H1 (cell line): Measurements from ENCODE around the gene WIPF3.

Experiments used
- EP300 ChIP-seq, 2 experiments: IDR thresholded peaks; 1 replicate in 1 of 2; 2 replicates in 1 of 2; pipeline ENCODE4 v1.6.1; 2011 to 2012; ENCODE audit warnings: low read depth in 2 of 2, low read length in 2 of 2, mild to moderate bottlenecking in 2 of 2, borderline replicate concordance in 1 of 2, inconsistent platforms in 1 of 2, moderate library complexity in 1 of 2
- GTF2F1 ChIP-seq: IDR thresholded peaks from 2 replicates; pipeline ENCODE4 v1.6.1; 2012; ENCODE audit warnings: low read depth, low read length, improper control_type of control experiment, borderline replicate concordance
- KDM1A ChIP-seq: fragments of 200-600, 300-600 bp; sonication (generic); IDR thresholded peaks from 2 replicates; pipeline ENCODE4 v1.7.1; 2016; ENCODE audit warnings: mild to moderate bottlenecking, low read length, borderline replicate concordance
- POLR2AphosphoS5 ChIP-seq: IDR thresholded peaks from 2 replicates; pipeline ENCODE4 v1.6.1; 2011; ENCODE audit warnings: low read depth, low read length
- RFX5 ChIP-seq: IDR thresholded peaks from 2 replicates; pipeline ENCODE4 v1.6.1; 2011; ENCODE audit warnings: low read depth, low read length, improper control_type of control experiment, borderline replicate concordance
- SIN3A ChIP-seq, 2 experiments: IDR thresholded peaks in 1 of 2; conservative IDR thresholded peaks in 1 of 2; 2 replicates each; pipeline ENCODE4 v1.6.1; 2011 to 2012; ENCODE audit warnings: low read length in 2 of 2, improper control_type of control experiment in 1 of 2, low read depth in 1 of 2, mild to moderate bottlenecking in 1 of 2
- SIRT6 ChIP-seq: IDR thresholded peaks from one replicate; pipeline ENCODE4 v1.7.1; 2012; ENCODE audit warnings: low read length, inconsistent platforms
- TAF7 ChIP-seq: optimal IDR thresholded peaks from 2 replicates; pipeline ENCODE3; 2011; ENCODE audit warnings: low read depth, mild to moderate bottlenecking, inconsistent platforms, low read length, moderate library complexity, borderline replicate concordance
- USF2 ChIP-seq: IDR thresholded peaks from 2 replicates; pipeline ENCODE4 v1.6.1; 2011; ENCODE audit warnings: low read length, improper control_type of control experiment
- TF ChIP-seq, protein P1 (sequence below), 3 experiments: IDR thresholded peaks; 1 replicate in 2 of 3; 2 replicates in 1 of 3; pipeline versions ENCODE4 v1.5.1 to v1.6.1; 2011; ENCODE audit warnings: low read length in 3 of 3, mild to moderate bottlenecking in 3 of 3, inconsistent platforms in 2 of 3, low read depth in 1 of 3, moderate library complexity in 1 of 3; ENCODE audit not compliant: insufficient read depth in 1 of 3; ENCODE audit errors: control extremely low read depth in 1 of 3
- TF ChIP-seq, protein P2 (sequence below): fragments of 300-600 bp; sonication (generic); IDR thresholded peaks from 2 replicates; pipeline ENCODE4 v1.7.1; 2012; ENCODE audit warnings: low read length, moderate library complexity, mild to moderate bottlenecking, inconsistent platforms; ENCODE audit not compliant: insufficient replicate concordance
- TF ChIP-seq, protein P3 (sequence below): IDR thresholded peaks from 2 replicates; pipeline ENCODE4 v1.6.1; 2011; ENCODE audit warnings: low read depth, mild to moderate bottlenecking, low read length; ENCODE audit not compliant: insufficient read depth

DNA sequence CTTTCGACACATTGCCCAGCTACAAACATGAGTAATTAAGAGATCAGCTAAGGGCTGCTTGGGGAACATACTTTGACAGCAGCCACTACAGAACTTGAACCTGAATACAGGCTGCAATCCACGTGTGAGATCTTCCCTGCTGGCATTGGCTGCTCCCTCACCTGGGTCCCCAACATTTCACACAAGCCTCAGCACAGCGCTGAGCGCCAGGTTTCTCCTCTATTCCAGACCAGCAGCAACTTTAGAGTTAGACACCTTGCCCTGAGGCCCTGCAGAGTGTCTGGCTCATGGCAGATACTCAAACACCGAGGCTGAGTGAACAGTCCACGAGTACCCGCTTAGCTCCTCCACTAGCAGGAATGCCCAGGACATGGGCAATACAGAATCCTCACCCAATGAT is 1.3 kb upstream of the WIPF3 start:
- TF ChIP-seq GTF2F1 (no peak), SIRT6 (no peak), POLR2AphosphoS5 (no peak), USF2 (no peak), EP300 (IDR thresholded peaks at IDR 0.05; ENCODE audit: borderline replicate concordance in 1 of 2, low read depth in 2 of 2, low read length in 2 of 2) (no peak), SIN3A (conservative IDR thresholded peaks at IDR 0.05 in 1 of 2, IDR thresholded peaks at IDR 0.05 in 1 of 2; ENCODE audit: low read depth in 1 of 2, low read length in 2 of 2) (no peak), KDM1A (no peak), RFX5 (no peak), TAF7 (no peak)
- TF ChIP-seq, protein P1, sequence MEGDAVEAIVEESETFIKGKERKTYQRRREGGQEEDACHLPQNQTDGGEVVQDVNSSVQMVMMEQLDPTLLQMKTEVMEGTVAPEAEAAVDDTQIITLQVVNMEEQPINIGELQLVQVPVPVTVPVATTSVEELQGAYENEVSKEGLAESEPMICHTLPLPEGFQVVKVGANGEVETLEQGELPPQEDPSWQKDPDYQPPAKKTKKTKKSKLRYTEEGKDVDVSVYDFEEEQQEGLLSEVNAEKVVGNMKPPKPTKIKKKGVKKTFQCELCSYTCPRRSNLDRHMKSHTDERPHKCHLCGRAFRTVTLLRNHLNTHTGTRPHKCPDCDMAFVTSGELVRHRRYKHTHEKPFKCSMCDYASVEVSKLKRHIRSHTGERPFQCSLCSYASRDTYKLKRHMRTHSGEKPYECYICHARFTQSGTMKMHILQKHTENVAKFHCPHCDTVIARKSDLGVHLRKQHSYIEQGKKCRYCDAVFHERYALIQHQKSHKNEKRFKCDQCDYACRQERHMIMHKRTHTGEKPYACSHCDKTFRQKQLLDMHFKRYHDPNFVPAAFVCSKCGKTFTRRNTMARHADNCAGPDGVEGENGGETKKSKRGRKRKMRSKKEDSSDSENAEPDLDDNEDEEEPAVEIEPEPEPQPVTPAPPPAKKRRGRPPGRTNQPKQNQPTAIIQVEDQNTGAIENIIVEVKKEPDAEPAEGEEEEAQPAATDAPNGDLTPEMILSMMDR (IDR thresholded peaks at IDR 0.05; ENCODE audit: control extremely low read depth in 1 of 3, insufficient read depth in 1 of 3, low read depth in 1 of 3, low read length in 3 of 3): no peak
- TF ChIP-seq, protein P2, sequence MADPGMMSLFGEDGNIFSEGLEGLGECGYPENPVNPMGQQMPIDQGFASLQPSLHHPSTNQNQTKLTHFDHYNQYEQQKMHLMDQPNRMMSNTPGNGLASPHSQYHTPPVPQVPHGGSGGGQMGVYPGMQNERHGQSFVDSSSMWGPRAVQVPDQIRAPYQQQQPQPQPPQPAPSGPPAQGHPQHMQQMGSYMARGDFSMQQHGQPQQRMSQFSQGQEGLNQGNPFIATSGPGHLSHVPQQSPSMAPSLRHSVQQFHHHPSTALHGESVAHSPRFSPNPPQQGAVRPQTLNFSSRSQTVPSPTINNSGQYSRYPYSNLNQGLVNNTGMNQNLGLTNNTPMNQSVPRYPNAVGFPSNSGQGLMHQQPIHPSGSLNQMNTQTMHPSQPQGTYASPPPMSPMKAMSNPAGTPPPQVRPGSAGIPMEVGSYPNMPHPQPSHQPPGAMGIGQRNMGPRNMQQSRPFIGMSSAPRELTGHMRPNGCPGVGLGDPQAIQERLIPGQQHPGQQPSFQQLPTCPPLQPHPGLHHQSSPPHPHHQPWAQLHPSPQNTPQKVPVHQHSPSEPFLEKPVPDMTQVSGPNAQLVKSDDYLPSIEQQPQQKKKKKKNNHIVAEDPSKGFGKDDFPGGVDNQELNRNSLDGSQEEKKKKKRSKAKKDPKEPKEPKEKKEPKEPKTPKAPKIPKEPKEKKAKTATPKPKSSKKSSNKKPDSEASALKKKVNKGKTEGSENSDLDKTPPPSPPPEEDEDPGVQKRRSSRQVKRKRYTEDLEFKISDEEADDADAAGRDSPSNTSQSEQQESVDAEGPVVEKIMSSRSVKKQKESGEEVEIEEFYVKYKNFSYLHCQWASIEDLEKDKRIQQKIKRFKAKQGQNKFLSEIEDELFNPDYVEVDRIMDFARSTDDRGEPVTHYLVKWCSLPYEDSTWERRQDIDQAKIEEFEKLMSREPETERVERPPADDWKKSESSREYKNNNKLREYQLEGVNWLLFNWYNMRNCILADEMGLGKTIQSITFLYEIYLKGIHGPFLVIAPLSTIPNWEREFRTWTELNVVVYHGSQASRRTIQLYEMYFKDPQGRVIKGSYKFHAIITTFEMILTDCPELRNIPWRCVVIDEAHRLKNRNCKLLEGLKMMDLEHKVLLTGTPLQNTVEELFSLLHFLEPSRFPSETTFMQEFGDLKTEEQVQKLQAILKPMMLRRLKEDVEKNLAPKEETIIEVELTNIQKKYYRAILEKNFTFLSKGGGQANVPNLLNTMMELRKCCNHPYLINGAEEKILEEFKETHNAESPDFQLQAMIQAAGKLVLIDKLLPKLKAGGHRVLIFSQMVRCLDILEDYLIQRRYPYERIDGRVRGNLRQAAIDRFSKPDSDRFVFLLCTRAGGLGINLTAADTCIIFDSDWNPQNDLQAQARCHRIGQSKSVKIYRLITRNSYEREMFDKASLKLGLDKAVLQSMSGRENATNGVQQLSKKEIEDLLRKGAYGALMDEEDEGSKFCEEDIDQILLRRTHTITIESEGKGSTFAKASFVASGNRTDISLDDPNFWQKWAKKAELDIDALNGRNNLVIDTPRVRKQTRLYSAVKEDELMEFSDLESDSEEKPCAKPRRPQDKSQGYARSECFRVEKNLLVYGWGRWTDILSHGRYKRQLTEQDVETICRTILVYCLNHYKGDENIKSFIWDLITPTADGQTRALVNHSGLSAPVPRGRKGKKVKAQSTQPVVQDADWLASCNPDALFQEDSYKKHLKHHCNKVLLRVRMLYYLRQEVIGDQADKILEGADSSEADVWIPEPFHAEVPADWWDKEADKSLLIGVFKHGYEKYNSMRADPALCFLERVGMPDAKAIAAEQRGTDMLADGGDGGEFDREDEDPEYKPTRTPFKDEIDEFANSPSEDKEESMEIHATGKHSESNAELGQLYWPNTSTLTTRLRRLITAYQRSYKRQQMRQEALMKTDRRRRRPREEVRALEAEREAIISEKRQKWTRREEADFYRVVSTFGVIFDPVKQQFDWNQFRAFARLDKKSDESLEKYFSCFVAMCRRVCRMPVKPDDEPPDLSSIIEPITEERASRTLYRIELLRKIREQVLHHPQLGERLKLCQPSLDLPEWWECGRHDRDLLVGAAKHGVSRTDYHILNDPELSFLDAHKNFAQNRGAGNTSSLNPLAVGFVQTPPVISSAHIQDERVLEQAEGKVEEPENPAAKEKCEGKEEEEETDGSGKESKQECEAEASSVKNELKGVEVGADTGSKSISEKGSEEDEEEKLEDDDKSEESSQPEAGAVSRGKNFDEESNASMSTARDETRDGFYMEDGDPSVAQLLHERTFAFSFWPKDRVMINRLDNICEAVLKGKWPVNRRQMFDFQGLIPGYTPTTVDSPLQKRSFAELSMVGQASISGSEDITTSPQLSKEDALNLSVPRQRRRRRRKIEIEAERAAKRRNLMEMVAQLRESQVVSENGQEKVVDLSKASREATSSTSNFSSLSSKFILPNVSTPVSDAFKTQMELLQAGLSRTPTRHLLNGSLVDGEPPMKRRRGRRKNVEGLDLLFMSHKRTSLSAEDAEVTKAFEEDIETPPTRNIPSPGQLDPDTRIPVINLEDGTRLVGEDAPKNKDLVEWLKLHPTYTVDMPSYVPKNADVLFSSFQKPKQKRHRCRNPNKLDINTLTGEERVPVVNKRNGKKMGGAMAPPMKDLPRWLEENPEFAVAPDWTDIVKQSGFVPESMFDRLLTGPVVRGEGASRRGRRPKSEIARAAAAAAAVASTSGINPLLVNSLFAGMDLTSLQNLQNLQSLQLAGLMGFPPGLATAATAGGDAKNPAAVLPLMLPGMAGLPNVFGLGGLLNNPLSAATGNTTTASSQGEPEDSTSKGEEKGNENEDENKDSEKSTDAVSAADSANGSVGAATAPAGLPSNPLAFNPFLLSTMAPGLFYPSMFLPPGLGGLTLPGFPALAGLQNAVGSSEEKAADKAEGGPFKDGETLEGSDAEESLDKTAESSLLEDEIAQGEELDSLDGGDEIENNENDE: no peak
- TF ChIP-seq, protein P3, sequence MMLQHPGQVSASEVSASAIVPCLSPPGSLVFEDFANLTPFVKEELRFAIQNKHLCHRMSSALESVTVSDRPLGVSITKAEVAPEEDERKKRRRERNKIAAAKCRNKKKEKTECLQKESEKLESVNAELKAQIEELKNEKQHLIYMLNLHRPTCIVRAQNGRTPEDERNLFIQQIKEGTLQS: no peak
